Measurements from ENCODE around the gene VCPKMT.

VCPKMT gene

GRCh38 chr14:50116181-50116956, at the start of gene VCPKMT:
VCPKMT (minus strand) TSS chr14:50116572; CDS start chr14:50116552, 20 bp downstream.
- H3K4me3 ChIP-seq (ENCODE audit: low read depth, low read length), result peak within 1 kb of the TSS; percentile 79
- peak; percentile 56 for DNase-seq (ENCODE audit: low read depth)
- TF ChIP-seq, protein P1, sequence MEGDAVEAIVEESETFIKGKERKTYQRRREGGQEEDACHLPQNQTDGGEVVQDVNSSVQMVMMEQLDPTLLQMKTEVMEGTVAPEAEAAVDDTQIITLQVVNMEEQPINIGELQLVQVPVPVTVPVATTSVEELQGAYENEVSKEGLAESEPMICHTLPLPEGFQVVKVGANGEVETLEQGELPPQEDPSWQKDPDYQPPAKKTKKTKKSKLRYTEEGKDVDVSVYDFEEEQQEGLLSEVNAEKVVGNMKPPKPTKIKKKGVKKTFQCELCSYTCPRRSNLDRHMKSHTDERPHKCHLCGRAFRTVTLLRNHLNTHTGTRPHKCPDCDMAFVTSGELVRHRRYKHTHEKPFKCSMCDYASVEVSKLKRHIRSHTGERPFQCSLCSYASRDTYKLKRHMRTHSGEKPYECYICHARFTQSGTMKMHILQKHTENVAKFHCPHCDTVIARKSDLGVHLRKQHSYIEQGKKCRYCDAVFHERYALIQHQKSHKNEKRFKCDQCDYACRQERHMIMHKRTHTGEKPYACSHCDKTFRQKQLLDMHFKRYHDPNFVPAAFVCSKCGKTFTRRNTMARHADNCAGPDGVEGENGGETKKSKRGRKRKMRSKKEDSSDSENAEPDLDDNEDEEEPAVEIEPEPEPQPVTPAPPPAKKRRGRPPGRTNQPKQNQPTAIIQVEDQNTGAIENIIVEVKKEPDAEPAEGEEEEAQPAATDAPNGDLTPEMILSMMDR (IDR thresholded peaks at IDR 0.05; ENCODE audit: control insufficient read depth, extremely low read depth, insufficient read depth), result no peak

GRCh38 chr14:50156111-50156510, 39.7 kb upstream of the VCPKMT start:
- no peak overlapping the region for H3K4me3 ChIP-seq (ENCODE audit: low read depth, low read length)
- no peak for DNase-seq (ENCODE audit: low read depth)
- TF ChIP-seq, protein P1 (IDR thresholded peaks at IDR 0.05; ENCODE audit: control insufficient read depth, extremely low read depth, insufficient read depth), result no peak

DNA sequence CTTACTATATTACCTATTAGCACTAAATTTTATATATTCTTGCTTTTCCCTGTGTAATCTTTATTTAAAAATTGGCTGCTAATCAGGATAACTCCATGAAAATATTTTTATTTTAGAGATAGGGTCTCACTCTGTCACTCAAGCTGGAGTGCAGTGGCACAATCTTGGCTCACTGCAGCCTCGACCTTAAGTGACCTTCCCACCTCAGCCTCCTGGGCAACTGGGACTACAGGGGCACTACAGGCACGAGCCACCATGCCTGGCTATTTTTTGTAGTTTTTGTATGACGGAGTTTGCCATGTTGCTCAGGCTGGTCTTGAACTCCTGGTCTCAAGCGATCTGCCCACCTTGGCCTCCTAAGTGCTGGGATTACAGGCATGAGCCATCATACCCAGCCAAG, 32.4 kb upstream of the VCPKMT start:
- no peak overlapping the region for H3K4me3 ChIP-seq (ENCODE audit: low read depth, low read length)
- DNase-seq (ENCODE audit: low read depth), result no peak
- TF ChIP-seq, protein P1 (IDR thresholded peaks at IDR 0.05; ENCODE audit: control insufficient read depth, extremely low read depth, insufficient read depth), result no peak

DNA sequence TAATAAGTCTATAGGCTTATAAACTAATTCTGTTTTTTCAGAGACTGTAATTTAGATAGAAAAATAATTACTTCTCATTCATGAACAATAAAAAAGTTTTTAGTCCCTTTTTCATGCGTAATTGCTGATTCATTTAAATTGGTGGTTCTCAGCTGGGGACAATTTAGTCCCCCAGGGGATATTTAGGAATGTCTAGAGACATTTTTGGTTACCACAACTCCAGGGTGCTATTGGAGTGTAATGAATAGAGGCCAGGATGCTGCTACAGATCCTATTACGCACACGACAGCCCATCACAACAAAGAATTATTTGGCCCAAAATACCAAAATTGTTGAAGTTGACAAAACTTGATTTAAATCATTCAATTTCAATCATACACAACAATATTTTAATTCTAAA, 22.8 kb upstream of the VCPKMT start:
- TF ChIP-seq, protein P1 (IDR thresholded peaks at IDR 0.05; ENCODE audit: control insufficient read depth, extremely low read depth, insufficient read depth), result no peak
- DNase-seq (ENCODE audit: low read depth), result no peak
- no peak overlapping the region for H3K4me3 ChIP-seq (ENCODE audit: low read depth, low read length)

GRCh38 chr14:50127802-50128201, 11.4 kb upstream of the VCPKMT start:
- TF ChIP-seq, protein P1 (IDR thresholded peaks at IDR 0.05; ENCODE audit: control insufficient read depth, extremely low read depth, insufficient read depth), result no peak
- no peak for DNase-seq (ENCODE audit: low read depth)
- H3K4me3 ChIP-seq (ENCODE audit: low read depth, low read length), result no peak overlapping the region

GRCh38 chr14:50123062-50123461, 6.7 kb upstream of the VCPKMT start:
- no peak for DNase-seq (ENCODE audit: low read depth)
- TF ChIP-seq, protein P1 (IDR thresholded peaks at IDR 0.05; ENCODE audit: control insufficient read depth, extremely low read depth, insufficient read depth), result no peak
- no peak overlapping the region for H3K4me3 ChIP-seq (ENCODE audit: low read depth, low read length)

DNA sequence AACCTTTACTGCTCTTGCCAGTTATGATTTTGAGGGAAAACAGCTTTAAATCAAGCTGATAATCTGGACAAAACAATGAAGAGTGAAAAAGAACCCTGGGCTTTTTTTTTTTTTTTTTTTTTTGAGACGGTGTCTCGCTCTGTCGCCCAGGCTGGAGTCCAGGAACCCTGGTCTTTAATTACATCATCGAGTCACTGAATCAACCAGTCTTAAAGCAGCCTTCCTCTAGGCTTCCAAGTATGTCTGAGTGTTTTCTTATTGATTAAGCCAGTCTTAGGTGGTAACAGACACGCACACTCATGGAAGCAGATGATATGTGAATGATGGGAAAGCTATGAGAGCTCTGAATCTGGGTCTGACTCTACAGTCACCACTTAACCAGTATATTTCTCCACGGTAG, 5.9 kb upstream of the VCPKMT start:
- no peak overlapping the region for H3K4me3 ChIP-seq (ENCODE audit: low read depth, low read length)
- DNase-seq (ENCODE audit: low read depth), result no peak
- TF ChIP-seq, protein P1 (IDR thresholded peaks at IDR 0.05; ENCODE audit: control insufficient read depth, extremely low read depth, insufficient read depth), result no peak

Data from LNCaP clone FGC (cell line).